Cortex of kidney (tissue), 1 donor: Measurements from ENCODE around the gene SLC6A17.

Source experiments
- DNase-seq: peaks from one replicate; lab custom pipeline; 2025; lab: John Stamatoyannopoulos, UW

Gene SLC6A17

GRCh38 chr1:110205156-110205555, 54.9 kb downstream of the SLC6A17 start:
- no peak for DNase-seq

- DNase-seq, result no peak
These were observed 55.4 kb downstream of the SLC6A17 start for GRCh38 chr1:110205591-110206155.

GRCh38 chr1:110206261-110206920, 56.1 kb downstream of the SLC6A17 start:
- DNase-seq, result no peak

- no peak for DNase-seq
These were observed 57.5 kb downstream of the SLC6A17 start for GRCh38 chr1:110207831-110208230.

GRCh38 chr1:110208916-110209645, 58.8 kb downstream of the SLC6A17 start:
- DNase-seq, result no peak

GRCh38 chr1:110209715-110210603, 59.7 kb downstream of the SLC6A17 start, which contains the start of gene KCNC4:
Gene KCNC4 (plus strand): TSS chr1:110210314. CDS start chr1:110211500, 1,186 bp downstream.
- no peak for DNase-seq

- DNase-seq, result no peak
These were observed 60.6 kb downstream of the SLC6A17 start for GRCh38 chr1:110210604-110211495.

GRCh38 chr1:110211496-110212168, 61.3 kb downstream of the SLC6A17 start:
- no peak for DNase-seq

- DNase-seq, result no peak
These were observed 62.2 kb downstream of the SLC6A17 start for GRCh38 chr1:110212169-110213142.

GRCh38 chr1:110213143-110213540, 62.8 kb downstream of the SLC6A17 start:
- DNase-seq, result no peak

GRCh38 chr1:110214454-110215404, 64.4 kb downstream of the SLC6A17 start:
- no peak for DNase-seq

- no peak for DNase-seq
These were observed 65.6 kb downstream of the SLC6A17 start for GRCh38 chr1:110215621-110216515.

GRCh38 chr1:110216844-110217444, 66.7 kb downstream of the SLC6A17 start:
- DNase-seq, result no peak

- no peak for DNase-seq
These were observed 67.8 kb downstream of the SLC6A17 start for GRCh38 chr1:110218137-110218536.

GRCh38 chr1:110218739-110219138, 68.4 kb downstream of the SLC6A17 start:
- DNase-seq, result no peak

- no peak for DNase-seq
These were observed 70.0 kb downstream of the SLC6A17 start for GRCh38 chr1:110220324-110220723.

GRCh38 chr1:110221119-110221518, 70.8 kb downstream of the SLC6A17 start:
- no peak for DNase-seq
